DOHH2 (cell line): ENCODE results near the gene ASPRV1.

Experiments used
- H3F3A ChIP-seq: fragments of 200-600 bp; sonication (generic), shearing (Covaris generic); 2 replicates; pipeline ENCODE4 v1.6.0; 2016; ENCODE audit warnings: antibody characterized with exemption, mild to moderate bottlenecking; ENCODE audit not compliant: control insufficient read depth, insufficient read depth
- H3K27ac ChIP-seq: fragments of 200-600 bp; sonication (generic); 2 replicates; pipeline ENCODE4 v1.5.1; 2014; ENCODE audit warnings: low read depth, mild to moderate bottlenecking, low read length, moderate library complexity
- H3K27me3 ChIP-seq: fragments of 200-600 bp; sonication (generic); 2 replicates; pipeline ENCODE4 v1.6.1; 2014; ENCODE audit warnings: mild to moderate bottlenecking, low read length, mixed read lengths; ENCODE audit not compliant: control insufficient read depth
- H3K36me3 ChIP-seq: fragments of 200-600 bp; sonication (generic); 2 replicates; pipeline ENCODE4 v1.6.1; 2014; ENCODE audit warnings: mild to moderate bottlenecking, low read length, moderate library complexity, mixed read lengths; ENCODE audit not compliant: control insufficient read depth
- H3K4me1 ChIP-seq: fragments of 200-600 bp; sonication (generic); 2 replicates; pipeline ENCODE4 v1.6.1; 2014; ENCODE audit warnings: mild to moderate bottlenecking, low read length, mixed read lengths; ENCODE audit not compliant: control insufficient read depth
- H3K4me2 ChIP-seq: fragments of 200-600 bp; sonication (generic); 2 replicates; pipeline ENCODE4 v1.6.0; 2014; ENCODE audit warnings: mild to moderate bottlenecking, low read length, moderate library complexity
- H3K4me3 ChIP-seq: fragments of 200-600 bp; sonication (generic); 2 replicates; pipeline ENCODE4 v1.5.1; 2014; ENCODE audit warnings: mild to moderate bottlenecking, low read length, mixed read lengths
- H3K79me2 ChIP-seq: fragments of 200-600 bp; sonication (generic); 2 replicates; pipeline ENCODE4 v1.6.1; 2014; ENCODE audit warnings: mild to moderate bottlenecking, low read length, mixed read lengths; ENCODE audit not compliant: control insufficient read depth
- H3K9me2 ChIP-seq: fragments of 200-600 bp; sonication (generic); replicated peaks from 2 replicates; pipeline ENCODE4 v1.6.1; 2014; ENCODE audit warnings: mild to moderate bottlenecking, low read length, mixed read lengths; ENCODE audit not compliant: control insufficient read depth
- H3K9me3 ChIP-seq: fragments of 200-600 bp; sonication (generic); 2 replicates; pipeline ENCODE4 v1.6.1; 2014; ENCODE audit warnings: antibody characterized with exemption, low read length, mixed read lengths; ENCODE audit not compliant: control insufficient read depth, insufficient read depth
- H4K20me1 ChIP-seq: fragments of 200-600 bp; sonication (generic); 2 replicates; pipeline ENCODE4 v1.6.0; 2014; ENCODE audit warnings: low read depth, mild to moderate bottlenecking, antibody characterized with exemption, low read length, moderate library complexity; ENCODE audit not compliant: control insufficient read depth, insufficient read depth
- CTCF ChIP-seq: fragments of 200-600 bp; sonication (generic); IDR thresholded peaks from one replicate; pipeline ENCODE4 v1.5.1; 2014; ENCODE audit warnings: antibody characterized with exemption, mild to moderate bottlenecking, low read depth, low read length; ENCODE audit not compliant: poor library complexity, severe bottlenecking
- EZH2phosphoT487 ChIP-seq: fragments of 200-600 bp; sonication (generic); IDR thresholded peaks from 2 replicates; pipeline ENCODE4 v1.6.1; 2017; ENCODE audit warnings: borderline replicate concordance, mild to moderate bottlenecking, antibody characterized with exemption, low read length, moderate library complexity, mixed read lengths

The ASPRV1 gene

GRCh38 chr2:69961496-69961895, at the start of gene ASPRV1:
TSS of gene ASPRV1 (minus strand) at chr2:69961631. CDS start at chr2:69961436, 195 bp downstream.
- H3K79me2 ChIP-seq, result no peaks in the 10 kb centered on the region
- no peak within 1 kb of the TSS for H3K4me2 ChIP-seq
- TF ChIP-seq CTCF (no peak), EZH2phosphoT487 (no peak)
- no peaks in the 10 kb centered on the region for H3F3A ChIP-seq
- no peaks in the 10 kb centered on the region for H3K36me3 ChIP-seq
- no peak within 1 kb of the TSS for H3K27ac ChIP-seq
- no peaks in the 10 kb centered on the region for H3K9me3 ChIP-seq
- H3K4me1 ChIP-seq, result no peaks in the 10 kb centered on the region
- H3K27me3 ChIP-seq, result peaks cover 29% of the 10 kb centered on the region
- no peak within 1 kb of the TSS for H3K4me3 ChIP-seq
- no peaks in the 10 kb centered on the region for H4K20me1 ChIP-seq
- H3K9me2 ChIP-seq, result no peaks in the 10 kb centered on the region

- H3K36me3 ChIP-seq, result no peaks in the 10 kb centered on the region
- peaks cover 6% of the 10 kb centered on the region; the same call in 1 of the 2 replicates for H3K4me1 ChIP-seq
- H3K4me2 ChIP-seq, result no peak overlapping the region
- TF ChIP-seq CTCF (no peak), EZH2phosphoT487 (no peak)
- H3K9me2 ChIP-seq, result no peaks in the 10 kb centered on the region
- H3K27me3 ChIP-seq, result no peaks in the 10 kb centered on the region
- no peaks in the 10 kb centered on the region for H3F3A ChIP-seq
- H3K79me2 ChIP-seq, result no peaks in the 10 kb centered on the region
- no peak overlapping the region for H3K27ac ChIP-seq
- no peak overlapping the region for H3K4me3 ChIP-seq
- H4K20me1 ChIP-seq, result no peaks in the 10 kb centered on the region
- no peaks in the 10 kb centered on the region for H3K9me3 ChIP-seq
These were observed 49.2 kb upstream of the ASPRV1 start for GRCh38 chr2:70010576-70011111.

GRCh38 chr2:70009762-70010575, 48.5 kb upstream of the ASPRV1 start:
- H3K27me3 ChIP-seq, result no peaks in the 10 kb centered on the region

More at GRCh38 chr2:70009762-70010575, 48.5 kb upstream of the ASPRV1 start:
- H3F3A ChIP-seq, result no peaks in the 10 kb centered on the region
- H3K4me1 ChIP-seq, result peaks cover 6% of the 10 kb centered on the region; the same call in 1 of the 2 replicates
- no peaks in the 10 kb centered on the region for H3K36me3 ChIP-seq
- no peak overlapping the region for H3K4me3 ChIP-seq
- H3K9me3 ChIP-seq, result no peaks in the 10 kb centered on the region
- H3K4me2 ChIP-seq, result no peak overlapping the region
- H3K9me2 ChIP-seq, result no peaks in the 10 kb centered on the region
- H3K27ac ChIP-seq, result no peak overlapping the region
- no peak for TF ChIP-seq EZH2phosphoT487
- TF ChIP-seq CTCF, result no peak
- no peaks in the 10 kb centered on the region for H3K79me2 ChIP-seq
- H4K20me1 ChIP-seq, result no peaks in the 10 kb centered on the region
